Activated CD4-positive, CD25-positive, alpha-beta regulatory T cell (primary cell): Measurements from ENCODE around the gene ZNF322.

Experiments used
- DNase-seq, 4 experiments: peaks; one replicate each; lab custom pipeline; 2025; lab: John Stamatoyannopoulos, UW

ZNF322 gene

GRCh38 chr6:26588965-26589364 lies 70.6 kb downstream of the ZNF322 start:
- no peak for DNase-seq
